C4-2B (cell line): ENCODE data around the gene CRYBA2.

Experiments used
- ZFX ChIP-seq: fragments of 450-650 bp; IDR thresholded peaks from 2 replicates; pipeline ENCODE4 v1.6.1; 2017
- TF ChIP-seq, protein P1 (sequence below): fragments of 450-650 bp; conservative IDR thresholded peaks from 2 replicates; pipeline ENCODE4 v1.5.1; 2017; ENCODE audit warnings: mild to moderate bottlenecking

DNA sequence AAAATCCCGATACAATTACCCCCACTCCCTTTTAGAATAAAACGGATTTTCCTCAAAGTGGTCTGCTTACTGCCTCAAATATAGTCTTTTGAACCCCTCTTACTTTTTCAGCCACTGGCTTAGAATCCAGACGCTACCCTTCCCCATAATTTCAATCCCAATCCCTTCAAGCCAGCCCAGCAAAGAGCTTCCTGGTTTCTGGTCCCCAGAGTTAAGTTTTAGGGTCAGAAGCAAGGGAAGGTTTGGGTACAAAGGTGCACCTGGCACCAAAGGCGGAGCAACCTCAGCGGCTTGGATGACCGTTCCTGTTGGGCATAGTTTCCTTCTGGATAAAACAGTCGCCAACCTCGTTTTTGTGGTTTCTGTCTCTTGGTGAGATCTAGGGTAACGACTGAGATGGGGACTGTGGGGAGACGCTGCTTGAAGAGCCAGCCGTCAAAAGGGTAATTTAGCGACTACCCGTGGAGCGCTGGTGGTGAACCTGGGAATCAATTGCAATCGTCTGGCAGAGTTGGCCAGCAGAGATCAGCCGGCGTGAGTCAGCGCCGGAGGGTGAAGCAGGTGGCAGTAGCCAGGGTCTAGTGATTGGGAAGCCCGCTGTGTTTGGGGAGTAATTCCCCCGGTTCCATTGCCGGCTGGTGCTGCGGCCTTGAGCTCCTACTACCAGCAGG is 9.8 kb downstream of the CRYBA2 start:
- TF ChIP-seq, protein P1, sequence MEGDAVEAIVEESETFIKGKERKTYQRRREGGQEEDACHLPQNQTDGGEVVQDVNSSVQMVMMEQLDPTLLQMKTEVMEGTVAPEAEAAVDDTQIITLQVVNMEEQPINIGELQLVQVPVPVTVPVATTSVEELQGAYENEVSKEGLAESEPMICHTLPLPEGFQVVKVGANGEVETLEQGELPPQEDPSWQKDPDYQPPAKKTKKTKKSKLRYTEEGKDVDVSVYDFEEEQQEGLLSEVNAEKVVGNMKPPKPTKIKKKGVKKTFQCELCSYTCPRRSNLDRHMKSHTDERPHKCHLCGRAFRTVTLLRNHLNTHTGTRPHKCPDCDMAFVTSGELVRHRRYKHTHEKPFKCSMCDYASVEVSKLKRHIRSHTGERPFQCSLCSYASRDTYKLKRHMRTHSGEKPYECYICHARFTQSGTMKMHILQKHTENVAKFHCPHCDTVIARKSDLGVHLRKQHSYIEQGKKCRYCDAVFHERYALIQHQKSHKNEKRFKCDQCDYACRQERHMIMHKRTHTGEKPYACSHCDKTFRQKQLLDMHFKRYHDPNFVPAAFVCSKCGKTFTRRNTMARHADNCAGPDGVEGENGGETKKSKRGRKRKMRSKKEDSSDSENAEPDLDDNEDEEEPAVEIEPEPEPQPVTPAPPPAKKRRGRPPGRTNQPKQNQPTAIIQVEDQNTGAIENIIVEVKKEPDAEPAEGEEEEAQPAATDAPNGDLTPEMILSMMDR = no peak
- TF ChIP-seq ZFX = no peak
